ENCODE measurements around the gene ODF2L. TPM values are rescaled to one million over a fixed set of nuclear protein-coding genes. Genes with fewer than 3 reads are reported as not detected.

Gene ODF2L
- total and polyA plus RNA-seq, 9 of the 15 experiments (the other 6 are each of a cell fraction or from before 2014, with no cell fraction given), result 2.2 to 6.0 (median 4.7) TPM

DNA sequence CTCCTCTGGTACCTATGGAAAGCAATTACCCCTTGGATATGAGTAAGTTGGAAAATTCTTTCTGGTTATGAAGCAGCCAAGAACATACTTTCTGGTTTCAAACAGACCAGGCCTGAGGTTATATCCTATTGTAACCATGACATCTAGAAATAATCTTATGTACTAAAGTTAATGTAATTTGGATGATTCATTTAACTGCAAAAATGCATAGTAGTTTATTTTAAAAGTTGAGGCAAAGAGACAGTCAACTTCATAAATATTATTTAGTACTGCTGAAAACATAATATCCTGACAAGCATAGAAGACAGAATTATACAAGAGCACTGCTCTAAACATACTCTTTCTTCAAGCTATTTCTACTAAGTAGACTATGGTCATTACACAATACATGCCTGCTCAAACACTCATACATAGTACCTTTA, 25.5 kb downstream of the ODF2L start (continued):
- TF ChIP-seq, protein P1, sequence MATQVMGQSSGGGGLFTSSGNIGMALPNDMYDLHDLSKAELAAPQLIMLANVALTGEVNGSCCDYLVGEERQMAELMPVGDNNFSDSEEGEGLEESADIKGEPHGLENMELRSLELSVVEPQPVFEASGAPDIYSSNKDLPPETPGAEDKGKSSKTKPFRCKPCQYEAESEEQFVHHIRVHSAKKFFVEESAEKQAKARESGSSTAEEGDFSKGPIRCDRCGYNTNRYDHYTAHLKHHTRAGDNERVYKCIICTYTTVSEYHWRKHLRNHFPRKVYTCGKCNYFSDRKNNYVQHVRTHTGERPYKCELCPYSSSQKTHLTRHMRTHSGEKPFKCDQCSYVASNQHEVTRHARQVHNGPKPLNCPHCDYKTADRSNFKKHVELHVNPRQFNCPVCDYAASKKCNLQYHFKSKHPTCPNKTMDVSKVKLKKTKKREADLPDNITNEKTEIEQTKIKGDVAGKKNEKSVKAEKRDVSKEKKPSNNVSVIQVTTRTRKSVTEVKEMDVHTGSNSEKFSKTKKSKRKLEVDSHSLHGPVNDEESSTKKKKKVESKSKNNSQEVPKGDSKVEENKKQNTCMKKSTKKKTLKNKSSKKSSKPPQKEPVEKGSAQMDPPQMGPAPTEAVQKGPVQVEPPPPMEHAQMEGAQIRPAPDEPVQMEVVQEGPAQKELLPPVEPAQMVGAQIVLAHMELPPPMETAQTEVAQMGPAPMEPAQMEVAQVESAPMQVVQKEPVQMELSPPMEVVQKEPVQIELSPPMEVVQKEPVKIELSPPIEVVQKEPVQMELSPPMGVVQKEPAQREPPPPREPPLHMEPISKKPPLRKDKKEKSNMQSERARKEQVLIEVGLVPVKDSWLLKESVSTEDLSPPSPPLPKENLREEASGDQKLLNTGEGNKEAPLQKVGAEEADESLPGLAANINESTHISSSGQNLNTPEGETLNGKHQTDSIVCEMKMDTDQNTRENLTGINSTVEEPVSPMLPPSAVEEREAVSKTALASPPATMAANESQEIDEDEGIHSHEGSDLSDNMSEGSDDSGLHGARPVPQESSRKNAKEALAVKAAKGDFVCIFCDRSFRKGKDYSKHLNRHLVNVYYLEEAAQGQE (IDR thresholded peaks at IDR 0.05; ENCODE audit: borderline replicate concordance), result no peak
- TF ChIP-seq, protein P1 (CRISPR knock-in tag; IDR thresholded peaks at IDR 0.05; ENCODE audit: low read depth), result no peak
- no peak for TF ChIP-seq KLF16 (IDR thresholded peaks at IDR 0.05)
- TF ChIP-seq ZNF586 (CRISPR knock-in tag; conservative IDR thresholded peaks at IDR 0.05), result no peak
- TF ChIP-seq, protein P2, sequence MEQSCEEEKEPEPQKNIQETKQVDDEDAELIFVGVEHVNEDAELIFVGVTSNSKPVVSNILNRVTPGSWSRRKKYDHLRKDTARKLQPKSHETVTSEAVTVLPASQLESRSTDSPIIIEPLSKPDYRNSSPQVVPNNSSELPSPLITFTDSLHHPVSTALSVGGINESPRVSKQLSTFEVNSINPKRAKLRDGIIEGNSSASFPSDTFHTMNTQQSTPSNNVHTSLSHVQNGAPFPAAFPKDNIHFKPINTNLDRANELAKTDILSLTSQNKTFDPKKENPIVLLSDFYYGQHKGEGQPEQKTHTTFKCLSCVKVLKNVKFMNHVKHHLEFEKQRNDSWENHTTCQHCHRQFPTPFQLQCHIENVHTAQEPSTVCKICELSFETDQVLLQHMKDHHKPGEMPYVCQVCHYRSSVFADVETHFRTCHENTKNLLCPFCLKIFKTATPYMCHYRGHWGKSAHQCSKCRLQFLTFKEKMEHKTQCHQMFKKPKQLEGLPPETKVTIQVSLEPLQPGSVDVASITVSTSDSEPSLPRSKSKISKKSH (CRISPR knock-in tag; IDR thresholded peaks at IDR 0.05), result no peak
